ENCODE measurements around the gene MYO1F.

The MYO1F gene

GRCh38 chr19:8489561-8490394 lies 87.5 kb downstream of the MYO1F start:
- DNase-seq = no peak

GRCh38 chr19:8488365-8488764 lies 88.9 kb downstream of the MYO1F start:
- DNase-seq = no peak

GRCh38 chr19:8487137-8487851 lies 89.9 kb downstream of the MYO1F start:
- DNase-seq = peak; percentile 73

GRCh38 chr19:8486661-8487136 lies 90.5 kb downstream of the MYO1F start:
- no peak for DNase-seq

- no peak for DNase-seq
Observed at GRCh38 chr19:8485561-8486371, 91.5 kb downstream of the MYO1F start.

- DNase-seq = no peak
Observed at GRCh38 chr19:8484331-8484894, 92.8 kb downstream of the MYO1F start.

GRCh38 chr19:8483165-8483564 lies 94.1 kb downstream of the MYO1F start:
- no peak for DNase-seq

GRCh38 chr19:8482696-8483095 lies 94.5 kb downstream of the MYO1F start:
- DNase-seq = no peak

GRCh38 chr19:8481616-8482015 lies 95.6 kb downstream of the MYO1F start:
- DNase-seq = no peak

GRCh38 chr19:8481201-8481600 lies 96.0 kb downstream of the MYO1F start:
- no peak for DNase-seq

- no peak for DNase-seq
Observed at GRCh38 chr19:8478598-8478997, 98.6 kb downstream of the MYO1F start.

GRCh38 chr19:8477889-8478288 lies 99.4 kb downstream of the MYO1F start:
- DNase-seq = no peak

- DNase-seq = no peak
Observed at GRCh38 chr19:8476524-8476923, 100.7 kb downstream of the MYO1F start.

GRCh38 chr19:8475005-8475404 lies 102.2 kb downstream of the MYO1F start:
- DNase-seq = no peak

- DNase-seq = no peak
Observed at GRCh38 chr19:8473648-8474476, 103.4 kb downstream of the MYO1F start.

Data from activated gamma-delta T cell treated with Interleukin-2 at 50 U/mL for 16 hours (primary cell).